Ramos (cell line): ENCODE data around the gene MBNL1.

Source experiments
- in situ Hi-C: fragments of 300-500 bp; cut with MboI; formaldehyde crosslinking; loops from one replicate; pipeline ENCODE4 v1.14.3; 2022; ENCODE audit warnings: low sequenced_read_pairs; ENCODE audit not compliant: unreplicated experiment

The MBNL1 gene

DNA sequence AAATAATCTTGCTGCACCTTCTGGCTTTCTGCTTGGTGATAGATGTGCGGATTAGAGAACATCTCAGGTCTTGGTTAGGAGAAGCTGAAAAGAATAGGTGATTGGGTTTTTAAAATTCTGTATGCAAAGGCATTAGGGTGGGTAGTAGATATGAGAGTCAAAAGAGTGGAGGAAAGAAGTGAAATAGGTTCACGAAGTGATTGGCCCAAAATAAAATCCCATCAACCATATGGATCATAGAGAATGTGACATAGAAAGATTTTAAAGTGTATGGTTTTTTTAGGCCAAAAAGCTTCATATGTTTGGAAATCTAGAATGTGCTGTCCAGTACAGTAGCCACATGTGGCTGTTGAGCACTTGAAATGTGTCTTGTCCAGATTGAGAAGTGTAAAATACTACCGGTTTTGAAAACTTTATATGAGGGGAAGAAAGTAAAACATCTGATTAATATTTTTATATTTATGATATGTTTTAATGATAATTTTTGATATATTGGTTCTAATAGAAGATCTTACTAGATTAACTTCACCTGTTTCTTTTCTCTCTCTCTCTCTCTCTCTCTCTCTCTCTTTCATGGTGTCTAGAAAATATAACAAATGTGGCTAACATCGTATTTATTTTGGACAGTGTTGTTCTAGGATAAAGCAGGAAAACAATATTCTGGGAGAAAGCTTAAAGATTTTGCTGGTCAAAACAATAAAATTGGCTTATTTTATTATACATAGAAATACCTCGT is 2.9 kb downstream of the MBNL1 start:
- in situ Hi-C loops: no loop called here

DNA sequence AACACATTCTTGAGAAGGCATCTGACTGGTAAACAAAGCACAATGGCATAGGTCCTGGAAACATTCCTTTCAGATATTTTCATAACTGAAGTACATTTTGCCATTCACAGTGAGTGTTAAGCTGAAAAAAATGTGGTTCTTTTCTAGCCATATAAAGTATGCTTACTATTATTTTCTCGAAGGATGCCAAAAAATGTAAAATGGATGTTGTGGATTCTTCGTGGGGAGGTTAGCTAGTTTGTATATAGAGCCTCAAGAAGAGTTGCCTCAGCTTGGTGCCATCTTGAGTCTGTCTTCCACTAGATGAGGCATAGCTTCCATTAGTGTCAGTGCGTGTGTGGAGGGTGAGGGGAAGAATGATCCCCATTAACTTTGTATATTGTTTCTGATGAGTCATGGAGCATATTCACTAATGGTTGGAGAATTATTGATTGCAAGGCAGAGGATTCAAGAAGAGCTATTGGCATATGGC is 4.1 kb downstream of the MBNL1 start:
- in situ Hi-C loops: no loop called here

DNA sequence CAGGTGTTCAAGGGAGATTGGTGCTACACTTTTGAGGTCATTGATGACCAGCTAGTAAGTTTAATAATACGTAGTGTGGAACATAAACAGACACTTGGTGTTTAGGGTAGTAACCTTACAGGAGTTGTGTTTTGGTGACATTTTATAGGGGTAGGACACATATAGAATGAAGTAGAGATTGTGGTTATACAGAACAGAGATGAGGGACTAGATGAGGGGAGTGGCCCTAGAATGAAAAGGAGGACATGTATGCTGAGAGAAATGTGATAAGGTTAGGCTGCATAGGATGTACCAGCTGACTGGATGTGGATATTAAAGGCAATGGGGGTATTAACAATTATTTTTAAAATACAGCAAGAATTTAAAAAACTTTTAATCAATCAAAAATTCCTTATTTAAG is 8.0 kb downstream of the MBNL1 start:
- in situ Hi-C loops: no loop called here

DNA sequence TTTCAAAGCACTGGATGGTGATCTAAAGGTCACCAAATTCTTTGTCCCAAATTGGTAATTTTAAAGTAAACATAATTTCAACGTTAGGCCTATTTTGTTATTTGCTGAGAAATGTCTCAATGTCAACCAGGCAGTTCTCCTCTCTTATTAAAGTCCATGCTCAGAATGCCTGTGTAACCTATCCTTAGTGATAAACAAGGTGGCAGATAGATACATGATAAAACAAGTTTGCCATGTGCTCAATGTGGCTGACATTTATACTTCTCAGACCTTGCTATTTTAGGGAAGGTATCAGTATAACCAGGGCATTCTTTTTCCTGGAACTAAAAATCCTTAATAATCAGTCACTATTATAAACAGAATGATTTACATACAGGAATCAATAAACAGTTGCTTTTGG is 8.5 kb downstream of the MBNL1 start:
- in situ Hi-C loops: no loop called here

DNA sequence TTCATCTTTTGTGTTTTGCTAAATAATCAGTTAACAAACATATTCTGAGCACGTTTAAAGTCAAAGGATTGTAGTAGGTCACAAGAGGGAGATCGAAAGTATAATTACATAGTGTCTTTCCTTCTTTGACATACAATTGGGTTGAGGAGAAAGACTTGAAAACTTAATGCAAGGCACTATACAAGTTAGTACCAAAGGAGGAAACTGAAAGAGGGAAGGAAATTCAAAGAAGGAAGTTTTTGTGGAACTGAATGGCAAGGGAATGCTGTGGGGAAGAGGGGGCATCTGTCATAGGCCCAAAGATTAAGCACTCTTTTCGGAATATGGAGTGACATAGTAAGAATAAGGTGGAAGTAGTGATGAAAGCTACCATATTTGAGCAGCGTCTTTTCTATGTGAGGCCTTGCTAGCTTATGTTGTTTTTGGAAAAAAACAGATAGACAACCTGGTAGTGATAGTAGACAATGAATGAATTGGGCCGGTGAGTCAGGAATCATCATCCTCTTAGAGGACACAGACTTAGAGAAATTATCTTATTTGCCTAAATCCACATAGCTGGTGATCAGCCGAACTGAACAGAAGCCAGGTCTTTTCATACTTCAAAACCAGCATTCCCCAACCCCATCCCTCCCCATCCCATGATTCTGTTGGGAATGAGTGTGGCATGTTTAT is 10.2 kb downstream of the MBNL1 start:
- in situ Hi-C loops: no loop called here

DNA sequence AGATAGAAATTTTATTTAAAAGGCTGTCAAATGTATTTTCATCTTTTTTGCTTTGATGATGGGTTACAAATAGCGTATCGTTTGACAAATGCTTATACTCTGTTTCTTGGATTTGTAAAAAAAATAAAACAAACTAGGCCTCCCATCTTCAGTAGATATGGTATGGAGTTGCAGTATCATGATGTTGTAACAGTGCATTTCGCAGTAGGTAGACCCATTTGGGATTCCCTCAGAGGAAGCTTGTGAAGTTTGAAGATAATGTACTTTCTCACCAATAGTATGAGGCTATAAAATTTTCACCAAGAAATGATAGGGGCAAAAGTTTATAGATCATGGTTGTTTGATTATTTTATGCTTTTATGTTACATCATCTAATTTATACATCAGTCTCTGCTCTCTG is 10.8 kb downstream of the MBNL1 start:
- in situ Hi-C loops: no loop called here

DNA sequence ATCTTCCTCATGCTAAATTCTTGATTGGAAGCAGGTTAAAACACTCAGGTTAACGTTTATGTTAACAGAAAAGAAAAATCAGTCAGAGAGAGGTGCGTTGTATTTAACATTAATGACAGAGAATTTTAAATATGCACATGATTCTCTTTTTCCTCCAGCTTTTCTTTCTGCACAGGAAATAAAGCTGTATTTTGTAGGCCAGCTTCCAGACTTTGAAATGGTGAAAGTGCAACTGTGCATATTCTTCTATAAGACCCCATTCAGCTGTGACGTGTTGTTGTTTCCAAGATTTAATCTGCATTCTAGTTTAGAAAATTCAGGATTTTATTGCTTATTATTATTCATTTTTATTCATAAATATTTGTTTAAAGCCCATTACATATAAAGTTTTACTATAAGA is 11.8 kb downstream of the MBNL1 start:
- in situ Hi-C loops: no loop called here

DNA sequence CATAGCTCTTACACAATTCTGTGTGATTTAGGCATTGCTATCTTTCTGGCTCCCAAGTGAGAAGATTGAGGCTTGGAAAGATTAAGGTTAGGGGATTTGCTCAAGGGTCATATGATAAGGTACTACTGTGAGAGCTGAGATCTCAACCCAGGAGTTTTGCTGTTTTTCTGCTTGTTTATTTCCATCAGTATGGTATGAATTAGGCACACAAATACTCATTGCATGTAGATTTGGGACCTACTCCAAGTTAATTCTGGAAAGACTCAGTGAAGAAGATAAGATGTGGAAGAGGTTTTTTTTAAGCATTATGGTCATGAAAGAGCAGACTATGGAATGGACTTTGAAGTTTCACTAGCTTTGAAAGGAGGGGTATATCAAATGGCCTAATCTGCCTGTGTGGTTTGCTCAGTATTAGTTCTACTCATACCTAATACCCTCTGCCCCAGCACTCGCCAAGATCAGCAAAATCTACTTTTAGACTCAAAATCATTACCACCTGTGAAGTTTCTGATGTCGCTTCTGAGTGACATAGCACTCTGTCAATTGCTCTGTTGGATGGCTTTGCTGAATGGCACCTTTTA is 12.5 kb downstream of the MBNL1 start:
- in situ Hi-C loops: no loop called here

DNA sequence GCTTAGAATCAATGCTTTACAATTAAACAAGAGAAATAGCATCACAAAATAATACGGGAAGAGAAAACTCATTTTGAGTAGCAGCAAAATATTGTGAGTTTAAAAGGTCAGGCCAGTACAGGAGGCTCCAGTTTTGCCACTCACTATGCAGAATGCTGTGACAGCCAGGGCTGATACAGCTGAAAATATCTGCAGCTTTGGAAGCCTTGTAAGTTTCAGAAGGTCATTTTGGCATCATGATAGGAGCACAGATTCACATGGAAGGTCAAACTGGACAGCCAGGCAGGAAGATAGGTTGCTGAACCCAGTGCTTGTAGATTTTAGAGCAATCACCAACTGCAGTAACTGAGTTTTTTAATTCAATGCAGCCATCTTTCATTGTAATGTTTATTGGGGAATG is 14.1 kb downstream of the MBNL1 start:
- in situ Hi-C loops: no loop called here

DNA sequence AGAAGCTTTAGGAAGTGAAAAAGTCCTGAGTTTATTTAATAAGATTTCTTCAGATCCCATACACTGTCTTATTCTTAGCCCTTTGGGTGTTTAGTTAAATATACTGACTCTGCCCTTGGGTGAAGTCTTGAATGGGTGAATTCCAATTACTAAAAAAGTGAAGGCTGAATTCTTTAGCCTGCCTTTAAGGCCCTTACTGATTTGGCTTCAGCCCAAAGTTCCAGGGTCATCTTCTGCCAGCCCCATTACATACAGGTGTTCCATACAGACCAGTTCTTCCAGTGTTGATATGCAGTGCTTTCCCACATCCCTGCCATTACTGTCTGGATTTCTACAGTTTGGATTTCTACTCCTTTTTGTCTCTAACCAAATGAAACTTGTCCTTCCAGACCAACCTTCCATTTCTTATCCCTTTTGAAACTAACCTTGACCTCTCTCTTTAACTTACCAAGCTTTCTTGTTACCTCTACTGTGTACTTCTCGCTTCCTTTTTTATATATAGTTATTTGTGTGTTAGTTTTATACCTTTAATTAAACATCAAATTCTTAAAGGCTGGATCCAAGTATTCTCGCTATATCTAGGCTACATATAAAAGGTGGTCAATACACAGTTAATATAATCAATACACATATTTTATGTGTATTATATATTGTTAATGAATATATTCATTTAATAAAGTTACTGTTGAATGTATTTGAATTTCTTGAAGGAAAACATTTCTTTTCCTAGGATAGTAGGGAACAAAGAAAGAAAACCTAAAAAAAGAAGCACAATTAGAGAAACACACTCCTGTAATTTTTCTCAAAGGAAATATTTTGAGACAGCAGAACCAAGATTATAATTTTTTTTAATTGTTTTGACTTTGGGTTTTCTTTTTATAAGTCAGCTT is 15.0 kb downstream of the MBNL1 start:
- in situ Hi-C loops: no loop called here

DNA sequence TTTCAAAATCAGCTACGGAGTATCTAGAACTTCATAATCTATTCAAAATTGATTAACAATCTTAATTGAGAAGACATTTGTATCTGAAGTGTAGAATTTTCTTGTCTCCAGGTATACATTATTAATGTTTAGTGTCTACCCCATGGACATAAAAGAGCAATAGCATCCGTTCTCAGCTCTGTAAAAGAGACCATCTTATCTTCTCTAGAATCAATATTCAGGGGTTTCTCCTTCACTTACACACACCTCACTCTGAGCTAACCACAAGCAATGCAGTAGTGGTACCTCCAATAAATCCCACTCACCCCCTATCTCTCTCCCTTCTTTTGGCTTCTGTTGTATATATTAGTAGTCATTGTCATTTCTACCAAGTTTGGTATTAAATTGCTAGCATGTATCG is 16.2 kb downstream of the MBNL1 start:
- in situ Hi-C loops: no loop called here

DNA sequence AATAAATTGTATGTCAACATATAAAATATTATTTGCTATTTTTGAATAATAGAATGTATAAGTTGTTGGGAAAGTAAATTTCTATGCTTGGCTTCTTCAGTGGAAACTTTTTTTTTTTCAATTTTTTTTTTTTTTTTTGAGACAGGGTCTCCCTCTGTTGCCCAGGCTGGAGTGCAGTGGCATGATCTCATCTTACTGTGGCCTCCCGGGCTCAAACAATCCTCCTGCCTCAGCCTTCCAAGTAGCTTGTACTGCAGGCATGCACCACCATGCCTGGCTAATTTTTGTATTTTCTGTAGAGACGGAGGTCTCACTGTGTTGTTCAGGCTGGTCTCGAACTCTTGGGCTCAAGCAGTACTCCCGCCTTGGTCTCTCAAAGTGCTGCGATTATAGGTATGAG is 16.8 kb downstream of the MBNL1 start:
- in situ Hi-C loops: no loop called here

DNA sequence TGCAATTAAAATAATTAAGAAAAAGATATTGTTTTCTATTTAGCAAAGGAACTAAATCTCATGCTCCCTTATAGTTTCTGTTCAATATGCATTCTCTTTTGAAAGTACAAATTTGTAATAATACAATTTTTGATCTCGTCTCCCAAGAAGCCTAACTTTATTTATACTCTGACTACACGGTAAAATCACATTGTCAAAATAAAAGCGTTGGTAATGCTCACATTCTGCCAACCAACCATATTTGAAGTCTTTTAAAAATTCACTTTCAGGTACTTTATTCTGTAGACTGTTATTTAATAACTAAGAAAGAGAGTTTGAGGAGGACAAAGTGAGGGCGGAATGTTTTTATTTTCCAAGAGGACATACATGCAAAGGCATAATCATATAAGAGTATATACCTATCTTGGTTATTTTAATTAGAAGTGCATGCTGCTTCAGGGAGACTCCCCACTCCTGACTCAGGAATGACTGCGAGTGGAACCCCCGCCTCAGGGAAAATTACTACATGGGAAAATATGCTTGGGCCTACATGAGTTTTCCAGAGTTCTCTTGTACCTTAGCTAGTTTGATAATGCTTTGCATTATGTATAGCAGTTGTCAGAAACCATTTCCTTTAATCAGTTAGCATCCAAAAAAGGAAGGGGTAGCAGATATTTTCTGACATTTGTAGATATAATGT is 19.3 kb downstream of the MBNL1 start:
- in situ Hi-C loops: no loop called here

DNA sequence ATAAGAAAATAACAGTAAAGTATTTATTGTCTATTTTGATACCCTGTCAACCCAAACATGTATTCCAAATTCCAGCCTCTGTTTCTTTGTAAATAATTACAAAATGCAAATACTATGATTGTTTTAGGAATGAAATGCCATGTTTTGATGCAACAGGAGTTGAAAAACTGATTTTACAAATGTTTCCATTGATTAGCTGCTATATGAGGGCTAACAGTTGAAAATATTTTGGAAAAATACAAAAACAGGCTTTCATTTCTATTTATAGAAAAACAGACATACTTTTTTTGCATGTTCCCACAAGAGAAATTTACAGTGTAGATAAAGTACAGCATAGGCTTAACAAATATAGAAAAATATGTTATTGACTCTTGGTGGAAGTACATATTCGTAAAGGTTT is 20.0 kb downstream of the MBNL1 start:
- in situ Hi-C loops: no loop called here

DNA sequence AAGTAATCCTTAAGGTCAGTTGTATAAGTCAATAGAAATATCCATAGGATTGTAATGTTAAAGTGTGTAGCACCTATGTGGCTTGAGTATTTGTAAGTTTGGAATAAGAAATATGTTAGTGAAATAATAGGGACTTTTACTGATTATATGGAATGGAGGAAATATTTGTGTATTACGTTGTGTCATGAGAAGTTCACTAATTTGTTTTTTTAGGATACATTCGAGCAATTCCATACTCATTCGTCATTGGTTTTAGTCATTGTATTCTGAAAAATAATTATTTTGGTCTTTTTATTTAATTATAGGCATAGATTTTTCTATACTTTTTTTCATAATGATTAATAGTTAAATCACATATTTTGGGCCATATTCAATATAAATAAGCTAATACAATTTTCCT is 21.0 kb downstream of the MBNL1 start:
- in situ Hi-C loops: no loop called here

DNA sequence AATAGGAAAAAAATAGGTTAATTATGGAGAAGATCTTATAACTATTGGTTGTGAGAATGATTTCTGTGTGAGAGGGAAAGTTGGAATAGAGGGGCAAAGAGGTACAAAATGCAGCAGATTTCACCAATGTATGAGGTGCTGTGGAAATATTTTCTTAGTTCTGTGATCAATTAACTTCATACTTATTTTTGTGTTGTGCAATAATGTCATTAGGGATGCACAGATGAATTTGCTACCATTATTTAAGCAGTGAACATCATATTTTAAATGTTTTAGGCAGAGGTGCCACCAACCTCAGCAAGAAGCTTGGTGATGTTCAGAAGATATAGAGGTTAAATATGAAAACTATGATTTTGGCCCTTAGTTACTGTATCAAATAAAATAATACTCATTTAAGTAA is 21.6 kb downstream of the MBNL1 start:
- in situ Hi-C loops: no loop called here

DNA sequence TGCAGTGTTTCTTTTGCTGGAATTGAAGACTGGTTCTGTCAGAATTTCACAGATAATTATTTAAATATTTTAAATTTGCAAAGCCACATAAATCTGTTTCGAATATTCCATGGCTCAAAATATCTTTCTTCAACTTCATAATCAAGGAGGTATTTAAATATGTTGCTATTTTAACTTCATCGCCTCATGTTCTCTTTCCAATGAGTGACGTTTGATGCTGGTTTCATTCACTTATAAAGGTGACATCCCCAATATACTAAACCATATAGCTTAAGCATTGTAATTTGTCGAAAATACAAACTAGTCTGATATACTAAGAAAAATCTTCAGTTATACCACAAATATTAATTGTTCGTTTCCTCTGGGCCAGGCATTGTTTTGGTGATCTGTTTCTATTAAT is 22.5 kb downstream of the MBNL1 start:
- in situ Hi-C loops: no loop called here

DNA sequence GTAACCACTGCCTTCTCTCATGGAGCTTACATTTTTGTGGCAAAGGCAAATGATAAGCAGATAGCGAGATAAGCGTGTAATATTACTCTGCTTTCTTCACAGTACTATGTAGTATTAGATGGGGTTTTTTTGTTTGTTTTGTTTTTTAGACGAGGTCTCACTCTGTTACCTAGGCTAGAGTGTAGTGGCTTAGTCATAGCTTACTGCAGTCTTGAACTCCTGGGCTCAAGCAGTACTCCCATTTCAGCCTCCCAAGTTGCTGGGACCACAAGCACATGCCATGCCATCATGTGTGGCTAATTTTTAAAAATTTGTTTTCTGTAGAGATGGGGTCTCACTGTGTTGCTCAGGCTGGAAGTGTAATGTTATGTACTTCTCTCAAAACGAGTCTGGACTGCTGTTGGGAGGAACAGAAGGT is 22.9 kb downstream of the MBNL1 start:
- in situ Hi-C loops: no loop called here

DNA sequence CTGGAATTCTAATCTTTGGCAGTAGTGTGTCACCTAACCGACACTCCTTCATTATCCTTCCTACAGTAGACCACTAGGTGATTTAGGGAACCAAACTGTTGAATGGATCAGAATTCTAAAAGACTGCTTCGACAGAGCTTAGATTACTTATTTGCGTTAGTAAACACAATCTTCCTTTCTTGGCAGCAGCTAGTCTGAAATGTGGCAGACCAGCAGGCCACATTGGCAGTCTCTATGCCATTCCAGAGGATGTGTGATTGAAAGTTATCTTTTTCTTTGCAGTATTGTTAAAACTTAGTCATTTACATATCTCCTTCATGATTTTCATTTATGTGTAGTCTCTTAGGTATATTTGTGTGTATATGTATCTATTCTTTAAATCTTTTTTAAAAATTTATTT is 23.6 kb downstream of the MBNL1 start:
- in situ Hi-C loops: no loop called here

DNA sequence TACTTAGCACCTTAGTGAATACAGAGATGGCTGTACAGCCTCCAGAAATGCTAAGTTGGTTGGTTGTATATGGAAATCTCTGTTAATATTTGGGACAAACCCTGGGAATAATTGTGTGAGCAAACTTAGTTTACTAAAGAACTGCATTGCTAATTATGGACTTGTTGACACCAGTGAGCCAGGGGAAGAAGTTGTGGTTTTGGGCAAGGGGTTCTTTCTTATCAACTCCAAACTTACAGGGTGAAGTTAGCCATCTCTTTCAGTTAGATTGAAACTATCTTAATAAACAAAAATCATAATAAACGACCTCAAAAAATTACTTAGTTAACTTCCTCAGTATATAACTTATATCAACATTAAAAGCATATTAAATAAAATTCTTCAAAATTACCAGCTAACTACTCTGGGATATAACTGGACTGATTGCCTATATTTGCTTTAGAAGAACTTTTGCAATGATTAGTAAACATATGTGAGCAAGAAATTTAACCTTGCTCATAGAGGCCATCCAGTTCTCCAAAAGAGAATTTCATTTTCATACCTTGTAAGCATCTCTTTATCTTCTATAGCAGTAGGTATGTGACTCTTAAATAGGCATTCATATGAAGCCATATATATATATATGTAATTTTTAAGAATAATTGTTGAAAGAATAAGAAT is 24.7 kb downstream of the MBNL1 start:
- in situ Hi-C loops: no loop called here
